ENCODE results near the gene ZNF302.

- no peak for TF ChIP-seq CTCF (IDR thresholded peaks at IDR 0.05)
- TF ChIP-seq POLR2A (IDR thresholded peaks at IDR 0.05), result no peak
These were observed 43.7 kb upstream of the ZNF302 start for GRCh38 chr19:34633802-34634201.
